GM12878 (cell line): ENCODE measurements around the gene DDX24. TPM values are rescaled to one million over a fixed set of nuclear protein-coding genes. Genes with fewer than 3 reads are reported as not detected.

Experiments
- ATAC-seq: fragments of 200-7000 bp; cut with Tn5 transposase; 3 replicates; pipeline ENCODE4 v1.9.1; 2020; ENCODE audit warnings: mild to moderate bottlenecking, moderate library complexity
- BruUV-seq: library from RNA; stranded (reverse); fragments of 400-500 nt; replicated peaks from 2 replicates; lab custom pipeline; 2021; lab: Mats Ljungman, UMichigan
- CTCF ChIA-PET: fragments of 300-600 bp; sonication (Branson Sonifier 250); formaldehyde crosslinking; extraction: SDS; loops from one replicate; lab custom pipeline; 2021; ENCODE audit warnings: inconsistent platforms; lab: Yijun Ruan, JAX
- POLR2A ChIA-PET: fragments of 350-600 bp; formaldehyde crosslinking; extraction: SDS; loops from one replicate; lab custom pipeline; 2021; ENCODE audit warnings: inconsistent platforms; lab: Charles Lee
- RAD21 ChIA-PET: fragments of 300-600 bp; sonication (Branson Sonifier 250); formaldehyde crosslinking; loops from one replicate; lab custom pipeline; 2023; ENCODE audit warnings: antibody characterized with exemption; ENCODE audit not compliant: unreplicated experiment; lab: Charles Lee
- SMC1A ChIA-PET: fragments of 300-600 bp; sonication (Branson Sonifier 250); formaldehyde crosslinking; loops from one replicate; lab custom pipeline; 2023; ENCODE audit not compliant: unreplicated experiment, uncharacterized antibody; lab: Charles Lee
- DNase-seq: peaks from one replicate; pipeline ENCODE4 v3.0.0-alpha.2; 2011; ENCODE audit warnings: low read depth, low spot score
- FAIRE-seq: peaks from 3 replicates; lab custom pipeline; 2011; peaks lifted over from hg19 to GRCh38; lab: Jason Lieb, UNC
- H2AFZ ChIP-seq: 2 replicates; pipeline ENCODE4 v1.6.0; 2011; ENCODE audit warnings: low read depth, low read length, control low read depth; ENCODE audit not compliant: control insufficient read depth
- H3K27ac ChIP-seq: 2 replicates; pipeline ENCODE4 v1.5.1; 2011; ENCODE audit warnings: control low read depth; ENCODE audit not compliant: control insufficient read depth, insufficient read depth
- H3K27me3 ChIP-seq, 2 experiments: replicated peaks in 1 of 2; 2 replicates each; pipeline versions ENCODE4 v1.6.0 to v1.6.1; 2011; ENCODE audit warnings: low read length in 1 of 2; ENCODE audit not compliant: control insufficient read depth in 2 of 2, insufficient read depth in 2 of 2
- H3K36me3 ChIP-seq, 2 experiments: 2 replicates each; pipeline ENCODE4 v1.5.1; 2011; ENCODE audit warnings: low read length in 1 of 2; ENCODE audit not compliant: control insufficient read depth in 2 of 2, insufficient read depth in 2 of 2
- H3K4me1 ChIP-seq: 2 replicates; pipeline ENCODE4 v1.6.1; 2011; ENCODE audit warnings: mild to moderate bottlenecking, low read length, moderate library complexity, mixed read lengths; ENCODE audit not compliant: control insufficient read depth, insufficient read depth
- H3K4me2 ChIP-seq: 2 replicates; pipeline ENCODE4 v1.6.0; 2011; ENCODE audit warnings: control low read depth; ENCODE audit not compliant: control insufficient read depth, insufficient read depth
- H3K4me3 ChIP-seq: fragments of 200-600 bp; sonication (generic); 2 replicates; pipeline ENCODE4 v1.5.1; 2016
- H3K79me2 ChIP-seq: 2 replicates; pipeline ENCODE4 v1.6.0; 2011; ENCODE audit warnings: low read length; ENCODE audit not compliant: control insufficient read depth, insufficient read depth
- H3K9ac ChIP-seq: 2 replicates; pipeline ENCODE4 v1.8.0; 2011; ENCODE audit warnings: low read length, control low read depth, mixed read lengths; ENCODE audit not compliant: control insufficient read depth, insufficient read depth
- H3K9me3 ChIP-seq: replicated peaks from 3 replicates; pipeline ENCODE4 v1.5.1; 2011; ENCODE audit warnings: mild to moderate bottlenecking, low read length; ENCODE audit not compliant: control insufficient read depth, insufficient read depth
- H4K20me1 ChIP-seq: 2 replicates; pipeline ENCODE4 v1.6.0; 2011; ENCODE audit not compliant: control insufficient read depth, insufficient read depth
- CBFB ChIP-seq: IDR thresholded peaks from 2 replicates; pipeline ENCODE4 v1.6.1; 2016; ENCODE audit warnings: antibody characterized with exemption, low read depth
- CEBPB ChIP-seq, 2 experiments: fragments of 150-350 bp in 1 of 2; IDR thresholded peaks; 2 replicates each; pipeline ENCODE4 v1.6.1; 2012 to 2014; ENCODE audit warnings: low read depth in 2 of 2, low read length in 2 of 2, borderline replicate concordance in 1 of 2, inconsistent platforms in 1 of 2
- EED ChIP-seq: sonication (generic); IDR thresholded peaks from 2 replicates; pipeline ENCODE4 v1.6.1; 2016; ENCODE audit warnings: antibody characterized with exemption, low read depth
- ELK1 ChIP-seq: IDR thresholded peaks from 2 replicates; pipeline ENCODE4 v1.6.1; 2012; ENCODE audit warnings: low read depth, low read length, improper control_type of control experiment
- IKZF1 ChIP-seq: fragments of 450-650 bp; conservative IDR thresholded peaks from 2 replicates; pipeline ENCODE4 v1.6.1; 2017; ENCODE audit warnings: antibody characterized with exemption, mild to moderate bottlenecking
- MTA3 ChIP-seq: IDR thresholded peaks from 2 replicates; pipeline ENCODE4 v1.6.1; 2012; ENCODE audit warnings: low read length, inconsistent platforms, borderline replicate concordance
- MYB ChIP-seq: fragments of 150-350 bp; IDR thresholded peaks from 2 replicates; pipeline ENCODE4 v1.6.1; 2014; ENCODE audit warnings: mild to moderate bottlenecking, low read depth, low read length, borderline replicate concordance
- NBN ChIP-seq: fragments of 450-650 bp; IDR thresholded peaks from 2 replicates; pipeline ENCODE4 v1.6.1; 2016
- RCOR1 ChIP-seq: conservative IDR thresholded peaks from 2 replicates; pipeline ENCODE4 v1.6.1; 2012; ENCODE audit warnings: low read depth, low read length, improper control_type of control experiment
- SKIL ChIP-seq: fragments of 450-650 bp; IDR thresholded peaks from 2 replicates; pipeline ENCODE4 v1.6.1; 2017; ENCODE audit warnings: mild to moderate bottlenecking, low read depth, inconsistent platforms; ENCODE audit not compliant: poor library complexity, severe bottlenecking
- SMC3 ChIP-seq: IDR thresholded peaks from 2 replicates; pipeline ENCODE4 v1.6.1; 2011; ENCODE audit warnings: low read length, improper control_type of control experiment, borderline replicate concordance
- TAF1 ChIP-seq: IDR thresholded peaks from 2 replicates; pipeline ENCODE4 v1.6.1; 2011; ENCODE audit warnings: mild to moderate bottlenecking, low read depth, low read length, borderline replicate concordance
- TCF12 ChIP-seq: IDR thresholded peaks from 2 replicates; pipeline ENCODE4 v1.6.1; 2011; ENCODE audit warnings: low read depth, mild to moderate bottlenecking, low read length
- TCF3 ChIP-seq: IDR thresholded peaks from 2 replicates; pipeline ENCODE4 v1.6.1; 2012; ENCODE audit warnings: low read depth, mild to moderate bottlenecking, low read length, borderline replicate concordance; ENCODE audit not compliant: insufficient read depth
- ZNF274 ChIP-seq: IDR thresholded peaks from one replicate; pipeline ENCODE4 v1.8.0; 2011; ENCODE audit not compliant: insufficient read length, insufficient read depth
- WGBS: methylation state at CpG from one replicate; pipeline ENCODE4 v1.1.6; 2016; ENCODE audit warnings: low lambda C conversion rate; ENCODE audit not compliant: insufficient replicate concordance, insufficient coverage; ENCODE audit errors: missing lambda C conversion rate; 5-methylcytosine and 5-hydroxymethylcytosine counted together
- in situ Hi-C: fragments of 300-500 bp; cut with MboI; formaldehyde crosslinking; loops from 9 replicates; pipeline ENCODE4 v1.14.3; 2018; ENCODE audit warnings: mixed read lengths
- intact Hi-C: fragments of 100-400 bp; cut with micrococcal nuclease; formaldehyde crosslinking; loops from one replicate; pipeline ENCODE4 v1.14.2; 2022; ENCODE audit not compliant: unreplicated experiment
- polyA plus RNA-seq, 11 experiments: library from polyadenylated mRNA; depleted of rRNA in 4 of 11; unstranded in 6 of 11; stranded (reverse) in 5 of 11; fragments of >200 nt; fragmentation: Nextera tagmentation in 4 of 11; fragmentation: Illumina TruSeq in 1 of 11; extraction: Ambion mirVana in 4 of 11; extraction: Trizol in 1 of 11; gene quantifications; 1 replicate in 1 of 11; 2 replicates in 10 of 11; pipeline versions ENCODE4 v1.2.1 to v1.2.3, GENCODE V29; 2011 to 2016; ENCODE audit warnings: inconsistent platforms in 2 of 11, missing spikeins in 2 of 11, low read depth in 1 of 11
- total RNA-seq, 4 experiments: library from RNA; depleted of rRNA in 3 of 4; stranded (reverse); fragments of >200 nt in 3 of 4; fragmentation: Illumina TruSeq in 1 of 4; extraction: Trizol in 1 of 4; gene quantifications; 2 replicates each; pipeline versions ENCODE4 v1.2.1 to v1.2.3, GENCODE V29; 2013 to 2021
- TF ChIP-seq, protein P1 (sequence below): fragments of 450-650 bp; formaldehyde crosslinking; IDR thresholded peaks from 2 replicates; pipeline ENCODE4 v1.4.0; 2020; ENCODE audit warnings: mild to moderate bottlenecking, moderate library complexity

The DDX24 gene
- total and polyA plus RNA-seq, 10 of the 15 experiments (the other 5 are each of a cell fraction or from before 2014, with no cell fraction given): 137 to 266 (median 184) TPM

GRCh38 chr14:94001501-94002396 is 79.3 kb downstream of the DDX24 start:
- in situ Hi-C loops: loop anchor here (5.0 to 10.0 kb wide), 2 partner anchors 59 to 347 kb away; no protein-coding TSS in a partner anchor
- peak; percentile 83 for ATAC-seq
- Histone ChIP-seq H3K4me2 (peak overlapping the region; percentile 69), H3K27me3 (no peaks in the 10 kb centered on the region), H3K4me1 (peaks cover 26% of the 10 kb centered on the region), H3K79me2 (no peaks in the 10 kb centered on the region), H3K36me3 (no peaks in the 10 kb centered on the region), H3K9ac (no peak overlapping the region), H4K20me1 (no peaks in the 10 kb centered on the region), H3K27ac (no peak overlapping the region), H3K9me3 (no peaks in the 10 kb centered on the region), H2AFZ (peak overlapping the region; percentile 66), H3K4me3 (no peak overlapping the region)
- RAD21 ChIA-PET: interaction anchor here (0.7 to 9.3 kb wide), 14 partner anchors 8 to 61 kb away, joined by 3 to 344 read pairs (median 16); partner anchors contain the start of gene ASB2
- POLR2A ChIA-PET: interaction anchor here (0.6 to 3.4 kb wide), 10 partner anchors 11 to 62 kb away, joined by 3 to 33 read pairs (median 6); no protein-coding TSS in a partner anchor
- FAIRE-seq: peak; percentile 81
- 38% methylated on average over 26 of the region's 26 CpGs for WGBS
- DNase-seq: no peak
- CTCF ChIA-PET: interaction anchor here (0.6 to 16.9 kb wide), 20 partner anchors 8 to 348 kb away, joined by 3 to 541 read pairs (median 6); partner anchors contain the start of gene ASB2
- intact Hi-C loops: loop anchor here (1.0 to 5.0 kb wide), 4 partner anchors 25 to 62 kb away; partner anchors contain the start of gene ASB2
- no TSS peak for BruUV-seq
- SMC1A ChIA-PET: interaction anchor here (0.7 to 7.3 kb wide), 17 partner anchors 9 to 140 kb away, joined by 3 to 180 read pairs (median 11); partner anchors contain the start of gene ASB2
- TF ChIP-seq SKIL (no peak), RCOR1 (no peak), ELK1 (no peak), IKZF1 (peak; percentile 68; the same call in 1 of the 2 replicates), TCF3 (no peak), TCF12 (no peak), SMC3 (peak; percentile 97), ZNF274 (no peak), NBN (no peak), MTA3 (no peak), TAF1 (no peak), CBFB (no peak), EED (peak; percentile 52), MYB (no peak), CEBPB (IDR thresholded peaks at IDR 0.05; ENCODE audit: borderline replicate concordance in 1 of 2, low read depth in 2 of 2, low read length in 2 of 2) (no peak)
- TF ChIP-seq, protein P1, sequence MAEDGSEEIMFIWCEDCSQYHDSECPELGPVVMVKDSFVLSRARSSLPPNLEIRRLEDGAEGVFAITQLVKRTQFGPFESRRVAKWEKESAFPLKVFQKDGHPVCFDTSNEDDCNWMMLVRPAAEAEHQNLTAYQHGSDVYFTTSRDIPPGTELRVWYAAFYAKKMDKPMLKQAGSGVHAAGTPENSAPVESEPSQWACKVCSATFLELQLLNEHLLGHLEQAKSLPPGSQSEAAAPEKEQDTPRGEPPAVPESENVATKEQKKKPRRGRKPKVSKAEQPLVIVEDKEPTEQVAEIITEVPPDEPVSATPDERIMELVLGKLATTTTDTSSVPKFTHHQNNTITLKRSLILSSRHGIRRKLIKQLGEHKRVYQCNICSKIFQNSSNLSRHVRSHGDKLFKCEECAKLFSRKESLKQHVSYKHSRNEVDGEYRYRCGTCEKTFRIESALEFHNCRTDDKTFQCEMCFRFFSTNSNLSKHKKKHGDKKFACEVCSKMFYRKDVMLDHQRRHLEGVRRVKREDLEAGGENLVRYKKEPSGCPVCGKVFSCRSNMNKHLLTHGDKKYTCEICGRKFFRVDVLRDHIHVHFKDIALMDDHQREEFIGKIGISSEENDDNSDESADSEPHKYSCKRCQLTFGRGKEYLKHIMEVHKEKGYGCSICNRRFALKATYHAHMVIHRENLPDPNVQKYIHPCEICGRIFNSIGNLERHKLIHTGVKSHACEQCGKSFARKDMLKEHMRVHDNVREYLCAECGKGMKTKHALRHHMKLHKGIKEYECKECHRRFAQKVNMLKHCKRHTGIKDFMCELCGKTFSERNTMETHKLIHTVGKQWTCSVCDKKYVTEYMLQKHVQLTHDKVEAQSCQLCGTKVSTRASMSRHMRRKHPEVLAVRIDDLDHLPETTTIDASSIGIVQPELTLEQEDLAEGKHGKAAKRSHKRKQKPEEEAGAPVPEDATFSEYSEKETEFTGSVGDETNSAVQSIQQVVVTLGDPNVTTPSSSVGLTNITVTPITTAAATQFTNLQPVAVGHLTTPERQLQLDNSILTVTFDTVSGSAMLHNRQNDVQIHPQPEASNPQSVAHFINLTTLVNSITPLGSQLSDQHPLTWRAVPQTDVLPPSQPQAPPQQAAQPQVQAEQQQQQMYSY: no peak
